Right kidney (tissue), 1 donor: Measurements from ENCODE around the gene TMEM91.
A peak's percentile ranks its signal among the peaks of the same experiment; 100 is the strongest.

ENCODE experiments used
- DNase-seq: peaks from one replicate; pipeline ENCODE4 v3.0.0-alpha.2; 2016

The TMEM91 gene

GRCh38 chr19:41411100-41411967, 35.0 kb downstream of the TMEM91 start:
- DNase-seq = no peak

GRCh38 chr19:41411968-41412265, 35.6 kb downstream of the TMEM91 start:
- no peak for DNase-seq

- no peak for DNase-seq
Measured at GRCh38 chr19:41412953-41413352, 36.6 kb downstream of the TMEM91 start.

- DNase-seq = no peak
Measured at GRCh38 chr19:41413947-41414346, 37.6 kb downstream of the TMEM91 start.

GRCh38 chr19:41414461-41414860, 38.1 kb downstream of the TMEM91 start:
- DNase-seq = no peak

GRCh38 chr19:41415154-41415571, 38.8 kb downstream of the TMEM91 start:
- DNase-seq = no peak

GRCh38 chr19:41416194-41416674, 39.9 kb downstream of the TMEM91 start:
- DNase-seq = no peak

GRCh38 chr19:41420101-41420880, 44.0 kb downstream of the TMEM91 start:
- DNase-seq = no peak

- DNase-seq = no peak
Measured at GRCh38 chr19:41421314-41421713, 45.0 kb downstream of the TMEM91 start.

- DNase-seq = no peak
Measured at GRCh38 chr19:41421973-41422372, 45.6 kb downstream of the TMEM91 start.

- DNase-seq = no peak
Measured at GRCh38 chr19:41422456-41422855, 46.1 kb downstream of the TMEM91 start.

GRCh38 chr19:41422955-41423354, 46.6 kb downstream of the TMEM91 start:
- no peak for DNase-seq

- DNase-seq = no peak
Measured at GRCh38 chr19:41424335-41425173, 48.2 kb downstream of the TMEM91 start.

GRCh38 chr19:41425174-41426115, 49.1 kb downstream of the TMEM91 start:
- no peak for DNase-seq

GRCh38 chr19:41426116-41426841, 49.9 kb downstream of the TMEM91 start:
- no peak for DNase-seq

GRCh38 chr19:41426952-41427646, 50.8 kb downstream of the TMEM91 start, which contains the start of gene B3GNT8:
Gene B3GNT8 (minus strand): TSS chr19:41427374. CDS start chr19:41426778, 596 bp downstream.
- peak; percentile 64 for DNase-seq

- DNase-seq = peak; percentile 54
Measured at GRCh38 chr19:41427647-41428480, 51.5 kb downstream of the TMEM91 start.

GRCh38 chr19:41428481-41428859, 52.1 kb downstream of the TMEM91 start:
- DNase-seq = no peak

- DNase-seq = no peak
Measured at GRCh38 chr19:41430922-41431321, 54.6 kb downstream of the TMEM91 start.
